HG02970 (cell line): ENCODE data around the gene BANP.

Experiments used
- ATAC-seq: cut with Tn5 transposase; IDR thresholded peaks from one replicate; pipeline ENCODE4 v1.9.1; 2021; ENCODE audit warnings: mild to moderate bottlenecking, moderate library complexity, moderate number of reproducible peaks; ENCODE audit not compliant: unreplicated experiment, low FRiP score

Gene BANP

DNA sequence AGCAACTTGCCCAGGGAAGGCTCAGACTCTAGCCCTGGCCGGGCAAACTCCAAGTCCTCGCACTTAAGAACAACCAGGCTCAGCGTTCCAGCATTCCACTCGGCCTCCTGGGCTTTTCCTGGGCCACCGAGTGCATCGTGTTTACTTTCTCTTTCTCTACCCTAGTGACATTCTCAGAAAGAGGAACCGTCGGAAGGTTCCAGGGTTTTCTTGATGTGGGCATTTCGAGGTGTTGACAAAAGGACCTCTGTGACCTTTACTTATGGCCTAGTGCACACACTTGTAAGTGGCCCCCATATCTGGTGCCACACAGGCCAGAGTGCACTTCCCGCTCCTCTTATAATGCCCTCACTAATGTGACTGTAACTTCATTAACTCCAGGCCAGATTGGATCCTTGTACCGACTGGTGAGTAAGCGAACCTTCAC, 3.1 kb upstream of the BANP start:
- no peak for ATAC-seq

DNA sequence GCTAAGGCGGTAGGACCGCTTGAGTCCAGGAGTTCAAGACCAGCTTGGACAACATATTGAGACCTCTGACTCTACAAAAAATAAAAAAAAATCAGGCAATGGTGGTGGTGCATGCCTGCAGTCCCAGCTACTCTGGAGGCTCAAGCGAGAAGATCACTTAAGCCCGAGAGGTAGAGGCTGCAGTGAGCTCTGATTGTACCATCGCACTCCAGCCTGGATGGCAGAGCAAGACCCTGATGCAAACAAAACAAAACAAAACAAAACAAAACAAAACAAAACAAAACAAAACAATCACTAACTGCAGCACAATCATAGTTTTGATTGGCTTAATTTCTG, 2.5 kb upstream of the BANP start:
- no peak for ATAC-seq

DNA sequence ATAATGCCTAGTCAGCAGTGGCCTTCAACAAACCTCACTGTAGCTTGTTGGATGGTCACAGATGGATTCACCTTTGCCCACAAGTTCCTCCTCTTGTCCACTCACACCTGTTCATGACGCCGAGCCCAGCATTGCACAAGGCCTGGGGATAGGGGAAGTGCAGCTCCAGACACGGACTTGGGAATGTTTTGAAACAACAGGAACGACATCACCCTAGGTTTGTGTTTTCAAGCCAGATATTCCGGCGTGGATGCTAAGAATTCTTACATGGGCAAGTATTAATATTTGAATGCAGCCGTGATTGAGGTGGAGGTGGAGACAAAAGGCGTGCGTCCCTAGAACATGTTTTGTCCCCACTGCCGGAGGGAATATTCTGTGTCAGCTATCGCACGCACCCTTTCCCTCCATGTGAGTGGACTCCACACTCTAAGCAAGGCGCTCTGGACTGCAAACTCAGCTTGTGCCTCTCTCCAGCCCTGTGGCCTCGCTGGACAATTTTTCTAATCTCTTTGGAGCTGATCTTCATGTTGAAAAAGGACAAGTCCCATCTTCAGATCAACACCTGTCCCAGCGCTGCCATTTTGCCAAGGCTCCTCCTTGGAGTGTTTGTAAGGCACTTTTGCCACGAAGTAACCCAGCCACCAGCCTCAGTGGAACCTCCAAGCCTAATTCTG, 2.0 kb upstream of the BANP start:
- no peak for ATAC-seq

DNA sequence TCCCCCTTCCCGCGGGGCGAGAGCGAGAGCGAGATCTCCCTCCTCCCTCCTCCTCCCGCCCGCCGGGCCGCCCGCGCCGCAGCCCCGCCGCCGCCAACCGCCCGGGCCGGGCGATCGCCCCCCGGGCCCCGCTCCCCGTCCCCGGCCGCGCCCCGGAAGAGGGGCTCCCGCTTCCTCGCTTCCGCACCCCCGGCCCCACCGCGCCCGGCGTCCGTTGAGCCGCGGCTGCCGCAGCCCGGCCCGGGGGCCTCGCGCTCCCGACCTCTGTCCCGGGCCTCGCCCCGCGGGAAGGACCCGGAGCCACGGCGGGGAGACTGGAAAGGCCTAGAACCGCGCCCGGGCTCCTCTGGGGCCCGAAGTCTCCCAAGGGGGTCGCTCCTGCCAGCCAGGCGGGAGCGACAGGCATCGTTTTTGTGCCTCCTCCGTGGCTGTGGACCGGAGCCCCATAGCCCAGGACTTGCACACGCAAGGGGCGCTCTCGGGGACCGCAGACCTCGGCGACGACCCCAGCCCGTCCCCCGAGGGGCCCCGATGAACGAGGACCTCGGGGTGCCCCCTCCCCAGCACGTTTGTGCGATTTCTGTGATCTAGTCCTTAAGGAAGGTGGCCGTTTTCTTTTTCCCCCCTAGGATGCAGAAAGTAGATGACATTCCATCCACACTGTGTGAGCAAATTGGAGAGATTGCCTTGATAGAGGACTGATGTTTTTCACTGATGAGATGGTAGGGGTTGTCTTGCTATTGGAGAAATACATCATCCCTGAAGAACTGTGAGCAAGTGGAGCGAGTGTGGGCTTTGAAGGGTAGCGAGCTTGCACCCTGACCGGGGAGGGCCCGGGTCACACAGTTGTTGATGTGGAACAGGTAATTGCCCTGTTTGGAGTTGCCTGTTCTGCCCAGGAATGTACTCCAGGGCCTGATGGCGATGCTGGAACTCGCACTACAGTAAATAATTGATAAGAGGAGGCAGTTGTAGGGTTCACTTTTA, 611 bp downstream of the BANP start:
- no peak for ATAC-seq

DNA sequence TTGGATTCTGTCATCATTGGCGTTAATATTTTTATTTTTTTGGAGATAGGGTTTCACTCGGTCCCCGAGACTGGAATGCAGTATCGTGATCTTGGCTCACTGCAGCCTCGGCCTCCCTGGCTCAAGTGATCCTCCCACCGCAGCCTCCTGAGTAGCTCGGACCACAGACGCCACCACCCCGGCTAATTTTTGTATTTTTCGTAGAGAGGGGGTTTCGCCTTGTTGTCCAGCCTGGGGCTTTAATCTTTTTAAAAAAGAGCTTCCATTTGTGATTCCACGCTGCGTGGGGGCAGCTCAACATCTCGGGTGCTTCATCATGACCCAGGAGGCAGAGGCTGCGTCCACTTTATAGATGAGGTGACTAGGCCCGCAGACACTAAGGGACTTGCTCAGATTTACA, 1.5 kb downstream of the BANP start:
- ATAC-seq = no peak

DNA sequence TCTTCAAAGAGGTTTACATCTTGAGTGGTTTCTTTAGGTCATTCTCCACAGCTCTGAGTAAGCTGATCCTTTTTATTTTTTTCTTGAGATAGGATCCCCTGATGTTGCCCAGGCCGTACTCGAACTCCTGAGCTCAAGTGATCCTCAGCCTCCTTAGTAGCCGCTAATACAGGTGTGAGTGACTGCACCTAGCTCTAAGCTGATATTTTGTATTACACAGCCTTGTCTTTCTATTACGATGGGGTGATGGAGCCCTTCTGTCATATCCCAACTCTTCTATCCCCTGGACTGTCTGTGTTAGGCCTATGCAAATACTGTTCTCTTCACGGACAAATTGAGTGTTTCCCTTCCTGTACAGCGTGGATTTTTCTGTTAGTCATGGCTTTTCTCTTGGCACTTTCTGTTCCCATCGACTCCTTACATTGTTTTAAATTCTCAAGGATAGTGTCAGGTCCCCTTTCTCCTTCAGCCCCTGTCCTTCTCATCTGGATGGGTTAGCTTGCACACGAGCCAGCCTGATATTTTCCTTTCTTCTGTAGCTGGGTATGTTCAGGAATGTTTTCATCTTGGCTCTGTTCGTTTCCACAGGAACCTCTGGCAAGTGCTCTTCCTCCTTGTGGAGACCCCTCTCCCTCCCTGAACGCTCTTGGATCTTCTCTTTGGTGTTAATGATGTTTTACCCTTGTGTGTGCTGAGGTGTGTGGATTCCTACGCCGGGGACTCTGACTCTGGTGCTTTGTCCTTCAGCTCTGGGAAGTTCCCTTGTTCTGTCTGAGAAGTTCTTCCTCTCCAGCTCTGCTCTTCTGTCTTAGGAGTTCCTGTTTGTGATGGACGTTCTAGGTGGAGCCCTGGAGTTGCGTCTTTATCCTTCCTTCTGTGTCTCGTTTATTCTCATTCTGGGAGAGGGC, 2.3 kb downstream of the BANP start:
- ATAC-seq = no peak

DNA sequence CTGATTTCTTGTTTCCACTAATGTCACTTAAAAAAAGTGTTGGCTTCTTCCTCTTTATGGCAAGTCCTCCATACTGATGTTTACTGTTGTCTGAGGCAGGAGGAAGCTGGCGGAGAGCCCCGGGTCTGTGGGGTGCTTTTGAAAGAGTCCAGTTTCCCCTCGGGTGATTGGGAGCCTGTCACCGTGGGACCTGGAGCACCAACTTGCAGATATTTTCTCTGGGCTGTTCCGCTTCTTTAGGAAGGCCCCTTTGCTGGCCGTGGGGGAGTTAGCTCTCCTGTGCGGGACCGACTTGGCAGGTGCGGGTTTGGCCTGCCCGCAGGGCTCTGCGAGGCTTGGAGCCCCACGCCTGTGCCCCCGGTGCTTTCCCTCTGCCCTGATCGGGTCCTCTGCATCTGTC, 3.1 kb downstream of the BANP start:
- ATAC-seq = no peak

DNA sequence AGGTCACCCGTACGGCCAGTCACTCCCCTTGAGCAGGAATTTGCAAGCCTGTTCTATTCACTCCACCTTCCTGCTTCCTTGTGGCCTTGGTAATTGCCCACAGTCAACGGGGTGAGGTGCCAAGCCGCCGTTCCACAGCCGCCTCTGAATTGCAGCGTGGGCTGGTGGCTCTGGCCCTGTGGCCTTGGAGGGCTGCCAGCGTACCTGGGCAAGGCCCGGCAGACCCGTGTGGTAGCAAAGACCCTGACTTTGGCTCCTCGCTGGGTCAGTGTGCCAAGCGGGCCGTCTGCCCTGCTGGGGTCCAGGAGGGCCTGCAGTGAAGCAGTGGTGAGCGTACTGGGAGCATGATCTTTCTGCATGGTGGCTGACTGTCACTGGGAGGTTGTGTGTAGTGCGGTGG, 3.6 kb downstream of the BANP start:
- ATAC-seq = no peak

DNA sequence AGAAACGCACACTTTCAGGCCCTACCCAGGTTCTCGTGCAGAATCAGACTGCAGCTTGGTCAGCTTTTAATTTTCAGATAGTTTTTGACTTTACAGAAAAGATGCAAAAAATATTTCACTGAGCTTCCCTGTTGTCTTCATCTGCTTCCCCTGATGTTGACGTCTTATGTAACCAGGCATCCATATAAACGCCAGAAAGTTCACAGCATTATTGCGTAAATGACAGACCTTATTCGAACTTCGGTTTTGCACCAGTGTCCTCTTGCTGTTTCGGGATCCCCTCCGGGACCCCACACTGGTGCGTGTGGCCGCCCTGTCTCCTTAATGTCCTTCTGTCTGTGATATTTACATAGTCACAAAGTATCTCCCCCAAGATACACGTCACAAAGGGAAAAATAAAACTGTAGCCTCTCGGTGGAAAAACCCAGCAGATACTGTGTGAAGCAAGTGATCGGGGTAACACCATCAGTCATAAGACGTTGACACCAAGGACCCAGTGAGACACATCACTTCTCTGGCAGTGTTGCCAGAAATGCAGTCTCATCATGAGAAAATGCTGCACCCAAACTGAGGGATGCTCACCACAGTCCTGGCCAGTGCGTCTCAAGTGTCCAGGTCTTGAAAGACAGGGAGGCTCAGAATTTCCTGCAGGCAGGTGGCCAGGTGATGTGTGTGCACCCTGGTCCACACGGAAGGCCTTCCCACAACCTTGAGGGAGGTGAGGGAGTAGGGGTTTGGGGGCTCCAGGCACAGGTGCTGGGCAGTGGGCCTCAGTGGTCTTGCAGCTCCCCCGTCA, 4.3 kb downstream of the BANP start:
- ATAC-seq = no peak

DNA sequence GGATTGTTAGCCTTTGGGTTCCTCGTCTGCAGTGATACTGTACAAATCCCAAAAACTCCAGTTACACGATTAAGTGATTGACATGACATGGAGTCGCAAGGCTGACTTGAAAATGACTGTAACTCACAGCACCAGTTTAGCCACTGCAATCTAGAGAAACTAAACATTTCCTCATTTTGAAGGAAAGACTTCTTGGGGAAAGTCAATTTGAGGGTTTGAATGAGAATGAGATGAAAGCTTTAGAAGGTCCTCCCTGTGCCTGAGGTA, 4.8 kb downstream of the BANP start:
- no peak for ATAC-seq

DNA sequence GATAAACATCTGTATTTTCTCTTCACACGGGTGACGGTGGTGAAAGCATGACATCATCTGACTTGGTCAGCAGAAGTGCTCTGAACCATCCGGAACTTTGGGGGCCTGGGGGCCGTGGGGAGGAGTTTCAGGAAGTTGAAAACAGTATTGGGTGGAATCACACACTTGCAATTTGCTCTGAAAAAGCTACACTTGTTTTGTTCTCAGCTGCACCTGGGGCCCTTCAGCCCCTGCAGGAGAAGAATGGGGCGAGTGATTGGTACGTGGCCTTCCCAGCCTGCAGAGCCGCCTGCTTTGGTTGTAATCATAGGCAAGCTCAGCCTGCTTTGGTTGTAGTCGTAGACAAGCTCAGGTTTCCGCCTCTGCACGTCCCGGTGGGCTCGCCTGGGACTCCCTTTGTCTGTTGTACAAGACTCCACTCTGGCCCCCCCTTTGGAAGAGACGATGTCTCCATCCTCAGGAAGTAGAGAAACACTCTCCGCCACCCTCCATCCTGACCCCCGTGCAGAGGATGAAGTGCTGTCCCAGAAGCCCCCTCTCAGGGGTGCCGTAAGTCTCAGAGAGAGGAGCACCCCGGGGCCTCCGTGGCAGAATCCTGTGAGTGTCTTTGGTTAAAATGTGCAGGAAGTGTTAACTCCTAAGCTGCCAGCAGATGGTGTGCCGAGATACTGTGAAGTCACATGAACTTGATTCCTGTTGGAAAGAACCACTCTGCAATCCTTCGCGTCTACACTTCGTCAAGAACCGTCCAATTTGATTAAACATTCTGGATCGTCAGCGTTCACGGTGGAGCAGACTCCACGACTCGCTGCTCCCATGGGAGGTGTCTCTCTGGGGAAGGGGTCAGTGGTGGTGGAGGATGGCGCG, 5.4 kb downstream of the BANP start:
- ATAC-seq = no peak

DNA sequence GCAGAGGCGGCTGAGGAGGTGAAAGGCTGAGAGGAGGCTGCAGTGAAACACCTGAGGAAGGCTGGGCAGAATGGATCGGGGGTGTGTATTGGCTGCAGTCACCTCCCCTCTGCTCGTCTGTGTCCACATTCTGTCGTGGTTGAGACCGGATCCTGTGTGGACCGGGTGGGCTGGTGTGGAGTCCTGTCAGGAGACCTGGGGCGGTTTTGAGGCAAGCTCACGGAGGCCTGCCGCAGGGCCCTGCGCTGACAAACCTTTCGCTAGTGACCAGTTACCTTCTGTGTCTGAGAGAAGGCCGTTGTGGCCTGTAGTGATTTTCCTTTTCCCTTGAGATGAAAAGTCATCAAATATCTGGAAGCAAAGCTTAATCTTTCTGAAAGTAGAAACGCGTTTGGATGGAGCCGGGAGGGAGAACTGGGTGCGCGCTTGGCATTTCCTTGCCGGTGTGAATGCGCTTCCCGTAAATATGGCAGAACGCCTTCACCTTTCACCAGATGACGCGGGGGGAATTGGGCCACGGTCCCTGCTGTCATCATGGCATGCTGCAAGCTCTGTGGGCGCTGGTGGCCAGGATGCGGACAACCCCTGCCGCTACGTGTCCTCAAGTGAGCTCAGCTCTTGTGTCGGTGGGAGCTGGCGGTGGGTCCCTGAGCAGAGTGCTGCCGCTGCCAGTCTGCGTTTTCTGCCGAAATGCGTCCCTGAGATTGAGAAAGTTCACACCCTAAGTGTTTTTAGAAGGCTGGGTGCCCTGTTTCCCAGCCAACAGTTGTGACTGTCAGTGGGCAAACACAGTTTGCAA, 6.3 kb downstream of the BANP start:
- ATAC-seq = no peak

DNA sequence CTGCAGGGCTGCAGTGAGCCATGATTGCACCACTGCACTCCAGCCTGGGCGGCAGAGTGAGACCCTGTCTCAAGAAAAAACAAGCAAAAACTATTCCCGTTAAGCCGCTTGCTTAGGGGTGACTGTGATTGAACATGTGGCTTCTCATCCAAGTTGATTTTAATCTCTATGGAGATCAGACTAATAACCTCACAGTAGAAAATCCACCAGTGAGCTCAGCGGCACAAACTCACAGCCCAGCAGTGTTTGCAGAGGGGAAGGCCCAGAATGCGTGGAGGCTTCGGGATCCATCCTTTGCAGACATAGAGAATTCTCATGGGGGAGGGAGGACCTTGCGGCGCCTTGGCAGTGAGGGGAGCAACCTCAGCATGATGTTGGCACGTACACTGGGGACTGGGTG, 7.4 kb downstream of the BANP start:
- ATAC-seq = no peak

DNA sequence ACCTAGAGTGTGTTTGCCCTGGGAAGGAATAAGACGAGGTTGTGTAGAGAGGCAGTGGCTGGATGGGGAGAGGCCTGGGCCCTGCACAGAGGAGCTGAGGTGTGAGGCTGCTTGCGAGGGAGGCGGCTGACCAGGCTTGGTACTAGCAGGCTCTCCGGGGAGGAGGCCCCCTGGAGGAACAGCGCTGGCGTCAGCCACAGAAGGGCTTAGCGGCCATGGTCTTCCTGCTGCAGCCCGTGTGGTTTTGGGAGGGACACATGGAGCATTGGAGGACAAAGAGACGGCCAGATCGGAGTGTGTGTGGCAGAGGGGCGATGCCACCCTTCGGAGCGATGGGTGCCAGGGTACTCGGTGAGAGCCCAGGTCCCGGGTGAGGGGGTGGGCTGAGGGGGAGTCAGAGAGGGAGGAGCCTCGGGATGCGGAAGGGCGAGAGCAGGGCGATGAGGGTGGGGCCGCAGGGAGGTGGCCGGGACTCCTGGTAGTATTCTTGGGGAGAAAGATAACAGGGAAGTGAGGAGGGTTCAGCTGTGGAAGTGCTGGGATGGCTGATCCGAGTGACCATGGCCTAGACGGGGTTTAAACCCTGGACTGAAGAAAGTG, 8.3 kb downstream of the BANP start:
- ATAC-seq = no peak

DNA sequence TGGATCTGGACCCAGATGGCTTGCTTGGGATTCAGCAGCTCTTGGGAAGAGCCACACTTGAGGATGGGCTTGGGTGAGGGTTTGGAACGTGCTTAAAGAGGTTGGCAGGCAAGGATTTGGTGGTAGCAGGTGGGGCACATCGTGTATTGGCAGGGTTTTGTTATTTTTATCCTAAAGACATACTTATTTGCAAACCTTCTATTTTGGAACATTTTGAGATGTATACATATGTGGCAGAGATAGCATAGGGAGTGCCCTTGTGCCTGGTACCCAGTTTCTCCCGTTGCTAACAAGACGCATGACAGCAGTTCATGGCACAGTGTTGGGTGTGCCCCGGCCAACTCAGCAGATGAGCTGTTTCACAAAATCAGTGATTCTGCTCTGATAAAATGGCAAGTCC, 9.1 kb downstream of the BANP start:
- ATAC-seq = no peak

DNA sequence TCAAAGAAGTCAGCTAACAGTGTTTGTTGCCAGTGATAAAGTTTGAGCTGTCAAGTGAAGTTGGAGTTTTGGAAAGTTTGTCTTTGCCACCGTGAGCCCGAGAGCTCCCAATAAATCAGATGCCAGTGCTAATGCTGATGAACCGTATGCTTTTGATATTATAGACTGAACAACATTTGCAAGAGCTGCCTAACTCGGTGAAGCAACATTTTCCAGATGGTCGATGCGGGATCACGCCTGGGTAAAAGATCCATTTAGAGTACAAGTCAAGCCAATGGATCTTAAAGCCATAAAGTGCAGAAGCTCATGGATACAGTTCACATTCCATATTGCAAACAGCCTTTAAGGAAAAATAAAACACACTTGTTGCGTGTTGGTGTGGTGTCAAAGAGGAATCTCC, 9.6 kb downstream of the BANP start:
- no peak for ATAC-seq

DNA sequence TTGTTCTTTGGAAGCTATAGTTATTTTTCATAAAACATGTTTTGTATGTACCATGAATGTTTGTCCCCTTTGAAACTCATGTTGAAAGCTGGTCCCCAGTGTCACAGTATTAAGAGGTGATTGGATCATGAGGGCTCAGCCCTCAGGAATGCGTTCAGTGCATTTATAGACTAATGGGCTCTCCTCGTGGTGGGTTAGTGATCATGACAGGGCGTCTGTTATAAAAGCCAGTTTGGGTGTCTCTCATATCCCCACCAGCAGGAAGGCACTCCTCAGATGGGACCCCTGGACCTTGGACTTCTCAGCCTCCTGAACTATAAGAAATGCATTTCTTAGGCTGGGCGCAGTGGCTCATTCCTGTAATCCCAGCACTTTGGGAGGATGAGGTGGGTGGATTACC, 10.4 kb downstream of the BANP start:
- no peak for ATAC-seq

DNA sequence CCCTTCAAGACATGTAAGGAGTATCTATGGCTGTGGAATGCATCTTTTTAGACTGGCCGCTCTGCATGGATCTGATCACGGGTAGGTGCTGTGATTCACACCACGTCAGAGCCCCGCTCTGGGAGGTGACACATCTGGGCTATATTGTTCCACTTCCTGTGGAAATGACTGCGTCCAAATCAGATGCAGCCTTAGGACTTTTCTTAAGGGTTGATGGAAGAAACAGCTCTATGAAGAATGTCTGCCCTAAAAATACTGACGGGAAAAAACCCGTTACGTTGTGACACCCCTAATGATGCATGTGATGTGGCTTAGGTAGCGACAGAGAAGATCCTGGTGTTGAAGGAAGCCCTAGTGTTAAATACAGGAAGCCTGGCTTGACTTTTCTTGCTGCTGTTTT, 12.2 kb downstream of the BANP start:
- ATAC-seq = no peak
